Lower leg skin (tissue), 4 donors: ENCODE results near the gene NUDT3. TPM values are rescaled to one million over a fixed set of nuclear protein-coding genes. Genes with fewer than 3 reads are reported as not detected.
"Not testable (repeated sequence)": the region's sequence is repeated elsewhere in the genome, so short reads cannot be mapped to it uniquely, and the experiment has no call there.

Source experiments
- DNase-seq, 2 donors: peaks; one replicate each; pipeline ENCODE4 v3.0.0-alpha.2; 2019; ENCODE audit warnings: low spot score in 2 of 2
- H3K4me3 ChIP-seq: fragments of 200-600 bp; sonication (generic); 2 replicates; pipeline ENCODE4 v1.5.1; 2017; ENCODE audit warnings: mild to moderate bottlenecking, low read depth; ENCODE audit not compliant: poor library complexity, severe bottlenecking
- CTCF ChIP-seq, 3 donors: fragments of 450-650 bp; IDR thresholded peaks; one replicate each; pipeline ENCODE4 v1.5.1; 2016; ENCODE audit warnings: antibody characterized with exemption in 3 of 3, mild to moderate bottlenecking in 3 of 3, moderate library complexity in 2 of 3
- POLR2A ChIP-seq, 2 donors: fragments of 450-650 bp; IDR thresholded peaks; one replicate each; pipeline ENCODE4 v1.6.1; 2016 to 2017; ENCODE audit warnings: antibody characterized with exemption in 2 of 2, mild to moderate bottlenecking in 1 of 2, moderate library complexity in 1 of 2
- WGBS, 2 donors: methylation state at CpG; one replicate each; pipeline ENCODE4 v1.1.5; 2018; 5-methylcytosine and 5-hydroxymethylcytosine counted together
- intact Hi-C: fragments of 100-400 bp; cut with DNase I; formaldehyde crosslinking; loops from one replicate; pipeline ENCODE4 v1.15.0; 2023; ENCODE audit warnings: low total_unique reads
- total RNA-seq, 4 donors: library from RNA; depleted of rRNA; stranded (reverse); fragments of >200 nt; gene quantifications; one replicate each; pipeline ENCODE4 v1.1.0, GENCODE V29; 2016

NUDT3 gene
- total RNA-seq, 4 donors from 2014 or later = 10.0 to 29.1 (median 19.9) TPM

DNA sequence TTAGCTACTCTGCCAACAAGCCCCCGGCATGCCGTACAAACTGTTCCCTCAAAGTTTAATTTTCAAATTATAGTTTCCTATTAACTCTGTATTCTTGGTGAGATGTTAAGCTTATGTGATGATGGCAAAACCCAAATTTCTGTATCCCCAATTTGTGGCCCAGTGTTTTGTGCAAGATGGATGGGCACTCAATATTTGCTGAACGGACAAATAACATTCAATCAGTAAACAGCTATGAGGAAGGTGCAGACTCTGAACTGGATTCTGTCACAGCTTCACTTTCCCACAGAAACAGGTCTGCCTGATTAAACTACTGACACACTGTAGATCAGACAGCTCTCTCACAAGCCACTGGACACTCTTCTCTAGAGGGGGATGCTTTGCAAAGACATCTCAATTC, 54.1 kb downstream of the NUDT3 start:
- TF ChIP-seq POLR2A (IDR thresholded peaks at IDR 0.05) = no peak
- no peak for TF ChIP-seq CTCF (IDR thresholded peaks at IDR 0.05)
- no peak for DNase-seq
- H3K4me3 ChIP-seq = no peak overlapping the region
- 53 to 80% methylated on average over 3 of the region's 3 CpGs for WGBS, 2 donors
- intact Hi-C loops = no loop called here

DNA sequence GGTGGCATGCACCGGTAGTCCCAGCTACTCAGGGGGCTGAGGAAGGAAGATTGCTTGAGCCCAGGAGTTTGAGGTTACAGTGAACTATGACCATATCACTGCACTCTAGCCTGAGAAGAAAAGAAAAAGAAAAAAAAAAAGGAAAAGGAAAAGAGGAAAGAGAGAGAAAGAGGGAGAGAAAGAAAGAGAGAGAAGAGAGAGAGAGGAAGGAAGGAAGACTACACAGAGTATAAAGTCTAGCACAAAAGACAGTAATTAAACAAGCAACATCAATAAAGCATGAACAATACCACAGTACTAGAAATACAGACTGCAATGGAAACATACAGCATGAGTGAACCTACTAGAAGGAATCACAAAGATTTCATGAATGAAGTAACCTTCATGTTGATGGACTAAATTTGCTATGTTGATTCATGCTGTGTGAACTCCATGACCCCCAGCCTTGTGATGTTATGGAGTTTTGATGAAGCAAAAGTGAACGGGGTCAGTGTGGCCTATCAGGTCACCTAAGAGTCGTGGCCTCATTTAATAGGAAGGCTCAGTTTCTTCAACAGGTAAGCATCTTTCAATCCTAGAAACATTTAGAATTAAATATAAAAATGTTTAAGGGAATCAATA, 57.6 kb downstream of the NUDT3 start:
- no peak overlapping the region for H3K4me3 ChIP-seq
- TF ChIP-seq CTCF (IDR thresholded peaks at IDR 0.05) = no peak
- TF ChIP-seq POLR2A (IDR thresholded peaks at IDR 0.05) = no peak
- no peak for DNase-seq
- WGBS, 2 donors = 65 to 91% methylated on average over 3 of the region's 3 CpGs
- intact Hi-C loops = no loop called here

DNA sequence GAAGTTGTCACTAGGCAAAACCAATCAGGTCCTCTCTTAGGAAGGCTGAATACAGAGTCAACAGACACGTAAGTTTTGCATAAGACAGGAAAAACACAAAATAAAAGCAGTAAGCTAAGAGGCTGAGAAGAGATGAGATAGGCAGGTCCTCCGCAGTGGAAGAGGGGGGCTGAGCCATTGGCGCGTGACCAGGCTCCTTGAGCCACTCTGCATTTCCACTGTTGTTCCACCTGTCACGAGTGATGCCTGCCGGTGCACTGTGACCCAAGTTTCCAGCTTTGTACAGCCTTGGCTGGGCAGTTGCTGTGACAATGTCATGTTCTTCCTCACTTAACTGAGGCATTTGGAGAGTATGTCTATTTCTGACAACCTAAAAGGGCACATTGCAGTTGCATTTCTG, 58.6 kb downstream of the NUDT3 start:
- 92 to 95% methylated on average over 6 of the region's 6 CpGs for WGBS, 2 donors
- no peak for DNase-seq
- no peak overlapping the region for H3K4me3 ChIP-seq
- intact Hi-C loops = no loop called here
- TF ChIP-seq CTCF (IDR thresholded peaks at IDR 0.05) (no peak), POLR2A (IDR thresholded peaks at IDR 0.05) (no peak)

GRCh38 chr6:34332251-34333198, 59.9 kb downstream of the NUDT3 start:
- TF ChIP-seq CTCF (IDR thresholded peaks at IDR 0.05) (no peak), POLR2A (IDR thresholded peaks at IDR 0.05) (no peak)
- H3K4me3 ChIP-seq = no peak overlapping the region
- no peak for DNase-seq
- intact Hi-C loops = no loop called here
- WGBS, 2 donors = 82 to 88% methylated on average over 6 of the region's 6 CpGs

GRCh38 chr6:34331371-34332050, 61.0 kb downstream of the NUDT3 start:
- intact Hi-C loops = no loop called here
- TF ChIP-seq CTCF (IDR thresholded peaks at IDR 0.05) = no peak
- no peak for TF ChIP-seq POLR2A (IDR thresholded peaks at IDR 0.05)
- 54 to 70% methylated on average over 7 of the region's 7 CpGs for WGBS, 2 donors
- DNase-seq = no peak
- no peak overlapping the region for H3K4me3 ChIP-seq

DNA sequence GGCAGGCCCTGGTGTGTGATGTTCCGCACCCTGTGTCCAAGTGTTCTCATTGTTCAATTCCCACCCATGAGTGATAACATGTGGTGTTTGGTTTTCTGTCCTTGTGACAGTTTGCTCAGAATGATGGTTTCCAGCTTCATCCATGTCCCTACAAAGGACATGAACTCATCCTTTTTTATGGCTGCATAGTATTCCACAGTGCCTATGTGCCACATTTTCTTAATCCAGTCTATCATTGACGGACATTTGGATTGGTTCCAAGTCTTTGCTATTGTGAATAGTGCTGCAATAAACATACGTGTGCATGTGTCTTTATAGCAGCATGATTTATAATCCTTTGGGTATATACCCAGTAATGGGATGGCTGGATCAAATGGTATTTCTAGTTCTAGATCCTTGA, 62.7 kb downstream of the NUDT3 start:
- H3K4me3 ChIP-seq, intact Hi-C loops, DNase-seq: not testable (repeated sequence)
- WGBS, 2 donors = 93 to 95% methylated on average over 3 of the region's 3 CpGs
